Panc1 (cell line): ENCODE measurements around the gene UQCRC2. TPM values are rescaled to one million over a fixed set of nuclear protein-coding genes. Genes with fewer than 3 reads are reported as not detected.

Source experiments
- ATAC-seq: fragments of 200-7000 bp; cut with Tn5 transposase; 2 replicates; pipeline ENCODE4 v1.9.1; 2020; ENCODE audit warnings: mild to moderate bottlenecking, moderate library complexity
- BruUV-seq: library from RNA; stranded (reverse); fragments of 400-500 nt; replicated peaks from 2 replicates; lab custom pipeline; 2021; lab: Mats Ljungman, UMichigan
- CTCF ChIA-PET: fragments of 300-600 bp; sonication (Branson Sonifier 250); formaldehyde crosslinking; loops from one replicate; lab custom pipeline; 2022; ENCODE audit warnings: antibody characterized with exemption; lab: Charles Lee
- POLR2A ChIA-PET: fragments of 300-600 bp; sonication (Branson Sonifier 250); formaldehyde crosslinking; loops from one replicate; lab custom pipeline; 2022; ENCODE audit warnings: antibody characterized with exemption; lab: Charles Lee
- DNase-seq: peaks from one replicate; pipeline ENCODE4 v3.0.0-alpha.2; 2010; ENCODE audit warnings: low read depth, low spot score
- H3K27ac ChIP-seq: 2 replicates; pipeline ENCODE4 v1.5.1; 2011; ENCODE audit warnings: mild to moderate bottlenecking, low read length, inconsistent platforms
- H3K27me3 ChIP-seq: fragments of 200-500 bp; sonication (Bioruptor generic); 2 replicates; pipeline ENCODE4 v1.6.0; 2014; ENCODE audit warnings: low read length, inconsistent platforms; ENCODE audit not compliant: control insufficient read depth, insufficient read depth
- H3K36me3 ChIP-seq: fragments of 200-500 bp; sonication (Bioruptor generic); 2 replicates; pipeline ENCODE4 v1.5.1; 2014; ENCODE audit warnings: inconsistent platforms, mild to moderate bottlenecking, low read length, moderate library complexity; ENCODE audit not compliant: control insufficient read depth, insufficient read depth
- H3K4me1 ChIP-seq: 2 replicates; pipeline ENCODE4 v1.5.1; 2011; ENCODE audit warnings: inconsistent platforms, mild to moderate bottlenecking, low read length, moderate library complexity; ENCODE audit not compliant: control insufficient read depth, insufficient read depth
- H3K4me3 ChIP-seq, 2 experiments: 2 replicates each; pipeline ENCODE4 v1.5.1; 2011 to 2012; ENCODE audit warnings: low read depth in 2 of 2, low read length in 2 of 2, mild to moderate bottlenecking in 2 of 2, inconsistent platforms in 1 of 2, moderate library complexity in 1 of 2
- H3K9me3 ChIP-seq: fragments of 200-500 bp; sonication (Bioruptor generic); 2 replicates; pipeline ENCODE4 v1.5.1; 2014; ENCODE audit warnings: low read depth, mild to moderate bottlenecking, inconsistent platforms, low read length, moderate library complexity; ENCODE audit not compliant: control insufficient read depth, insufficient read depth
- CTCF ChIP-seq: fragments of 450-650 bp; IDR thresholded peaks from 2 replicates; pipeline ENCODE4 v1.5.1; 2017; ENCODE audit warnings: mild to moderate bottlenecking
- POLR2AphosphoS5 ChIP-seq: IDR thresholded peaks from 2 replicates; pipeline ENCODE4 v1.6.1; 2012; ENCODE audit warnings: mild to moderate bottlenecking, low read depth, low read length, moderate library complexity
- REST ChIP-seq, 2 experiments: IDR thresholded peaks; 2 replicates each; pipeline ENCODE4 v1.6.1; 2011 to 2012; ENCODE audit warnings: low read depth in 2 of 2, control low read depth in 1 of 2, low read length in 1 of 2, mild to moderate bottlenecking in 1 of 2, moderate library complexity in 1 of 2; ENCODE audit not compliant: insufficient read depth in 1 of 2
- SIN3A ChIP-seq: IDR thresholded peaks from 2 replicates; pipeline ENCODE4 v1.6.1; 2012; ENCODE audit warnings: low read depth, mild to moderate bottlenecking, low read length, moderate library complexity, borderline replicate concordance; ENCODE audit not compliant: insufficient read depth
- TCF7L2 ChIP-seq: IDR thresholded peaks from 2 replicates; pipeline ENCODE4 v1.6.1; 2011; ENCODE audit warnings: mild to moderate bottlenecking, low read depth, low read length, inconsistent platforms
- in situ Hi-C: cut with HindIII; loops from 2 replicates; pipeline ENCODE4 v1.10.0; 2016; ENCODE audit warnings: low sequenced_read_pairs, low pct_unique_long_range_greater_than_20kb
- intact Hi-C: fragments of 100-400 bp; cut with micrococcal nuclease; formaldehyde crosslinking; loops from one replicate; pipeline ENCODE4 v1.10.0; 2022; ENCODE audit not compliant: unreplicated experiment
- total RNA-seq: library from RNA; stranded (reverse); gene quantifications from one replicate; pipeline ENCODE4 v1.2.1, GENCODE V29; 2021; ENCODE audit not compliant: unreplicated experiment

The UQCRC2 gene
- total RNA-seq, 1 experiment from 2014 or later, result 248 TPM

- ChIA-PET POLR2A (no interaction called here), CTCF (no interaction called here)
- Histone ChIP-seq H3K4me3 (no peak overlapping the region), H3K4me1 (no peaks in the 10 kb centered on the region), H3K27ac (no peak overlapping the region), H3K9me3 (no peaks in the 10 kb centered on the region), H3K36me3 (peaks cover 24% of the 10 kb centered on the region), H3K27me3 (no peaks in the 10 kb centered on the region)
- intact Hi-C loops, result no loop called here
- ATAC-seq (no peak), DNase-seq (no peak)
- BruUV-seq, result no TSS peak
- in situ Hi-C loops, result no loop called here
- TF ChIP-seq TCF7L2 (no peak), SIN3A (no peak), POLR2AphosphoS5 (no peak), REST (IDR thresholded peaks at IDR 0.05; ENCODE audit: insufficient read depth in 1 of 2, low read depth in 2 of 2, low read length in 1 of 2) (no peak), CTCF (no peak)
Measured at GRCh38 chr16:21985524-21985923, 32.4 kb downstream of the UQCRC2 start.

- intact Hi-C loops (no loop called here), in situ Hi-C loops (no loop called here)
- Histone ChIP-seq H3K27ac (no peak overlapping the region), H3K9me3 (no peaks in the 10 kb centered on the region), H3K4me1 (no peaks in the 10 kb centered on the region), H3K36me3 (peaks cover 19% of the 10 kb centered on the region), H3K4me3 (no peak overlapping the region), H3K27me3 (no peaks in the 10 kb centered on the region)
- CTCF ChIA-PET, result no interaction called here
- ATAC-seq, result no peak
- no TSS peak for BruUV-seq
- no peak for DNase-seq
- POLR2A ChIA-PET, result no interaction called here
- no peak for TF ChIP-seq REST (IDR thresholded peaks at IDR 0.05; ENCODE audit: insufficient read depth in 1 of 2, low read depth in 2 of 2, low read length in 1 of 2)
- no peak for TF ChIP-seq SIN3A
Measured at GRCh38 chr16:21986692-21987246, 33.6 kb downstream of the UQCRC2 start.
